CD4-positive, CD25-positive, alpha-beta regulatory T cell (primary cell): ENCODE data around the gene CC2D2A. TPM values are rescaled to one million over a fixed set of nuclear protein-coding genes. Genes with fewer than 3 reads are reported as not detected.

Source experiments
- ATAC-seq, 2 donors: fragments of 150-1000 bp; cut with Tn5 transposase; one replicate each; pipeline ENCODE4 v1.10.0; 2021; ENCODE audit warnings: low read depth in 2 of 2, moderate number of reproducible peaks in 2 of 2, moderate library complexity in 1 of 2
- DNase-seq, 3 donors: peaks; one replicate each; pipeline versions ENCODE4 v3.0.0 to v3.0.0-alpha.2; 2012 to 2022; ENCODE audit warnings: mixed read lengths in 1 of 3
- H3K27ac ChIP-seq: one replicate; pipeline ENCODE4 v1.7.0; 2013; ENCODE audit warnings: mild to moderate bottlenecking, low read length; ENCODE audit not compliant: insufficient read depth, poor library complexity, severe bottlenecking
- H3K27me3 ChIP-seq: one replicate; pipeline ENCODE4 v1.7.0; 2013; ENCODE audit warnings: low read length; ENCODE audit not compliant: control insufficient read depth, insufficient read depth
- H3K36me3 ChIP-seq: one replicate; pipeline ENCODE4 v1.7.0; 2013; ENCODE audit warnings: mild to moderate bottlenecking, low read length, moderate library complexity; ENCODE audit not compliant: control insufficient read depth, insufficient read depth
- H3K4me1 ChIP-seq: 2 replicates; pipeline ENCODE4 v1.7.0; 2013; ENCODE audit warnings: mild to moderate bottlenecking, low read length; ENCODE audit not compliant: insufficient read depth, control insufficient read depth, poor library complexity, severe bottlenecking
- H3K4me3 ChIP-seq: one replicate; pipeline ENCODE4 v1.7.0; 2013; ENCODE audit warnings: low read depth, mild to moderate bottlenecking, low read length, moderate library complexity
- H3K9me3 ChIP-seq, 2 experiments: 1 replicate in 1 of 2; 2 replicates in 1 of 2; pipeline ENCODE4 v1.7.0; 2013; ENCODE audit warnings: low read length in 2 of 2, mild to moderate bottlenecking in 1 of 2, moderate library complexity in 1 of 2; ENCODE audit not compliant: control insufficient read depth in 2 of 2
- H3K27ac Mint-ChIP-seq, 3 donors: one replicate each; pipeline ENCODE4 v1.8.0; 2020 to 2022; ENCODE audit warnings: mild to moderate bottlenecking in 3 of 3, mixed read lengths in 3 of 3, moderate library complexity in 2 of 3
- H3K27me3 Mint-ChIP-seq: one replicate; pipeline ENCODE4 v1.8.0; 2022; ENCODE audit warnings: mild to moderate bottlenecking, mixed read lengths
- H3K36me3 Mint-ChIP-seq: one replicate; pipeline ENCODE4 v1.8.0; 2020; ENCODE audit warnings: mixed read lengths
- H3K4me1 Mint-ChIP-seq, 4 donors: one replicate each; pipeline ENCODE4 v1.8.0; 2020 to 2022; ENCODE audit warnings: mixed read lengths in 4 of 4, mild to moderate bottlenecking in 1 of 4
- H3K4me3 Mint-ChIP-seq, 4 donors: one replicate each; pipeline ENCODE4 v1.8.0; 2020 to 2022; ENCODE audit warnings: mild to moderate bottlenecking in 4 of 4, mixed read lengths in 4 of 4, moderate library complexity in 3 of 4
- H3K9me3 Mint-ChIP-seq, 7 donors: one replicate each; pipeline ENCODE4 v1.8.0; 2020 to 2022; ENCODE audit warnings: mixed read lengths in 7 of 7, mild to moderate bottlenecking in 3 of 7, moderate library complexity in 2 of 7
- polyA plus RNA-seq, 4 donors: library from polyadenylated mRNA; unstranded; fragments of 300-500 nt; fragmentation: Illumina TruSeq; gene quantifications; one replicate each; pipeline ENCODE4 v1.2.3, GENCODE V29; 2021
- total RNA-seq: library from RNA; stranded (reverse); gene quantifications from one replicate; pipeline ENCODE4 v1.2.3, GENCODE V29; 2022

CC2D2A gene
- total and polyA plus RNA-seq, 5 donors from 2014 or later: 0.09 to 0.64 (median 0.50) TPM; not detected in 1

DNA sequence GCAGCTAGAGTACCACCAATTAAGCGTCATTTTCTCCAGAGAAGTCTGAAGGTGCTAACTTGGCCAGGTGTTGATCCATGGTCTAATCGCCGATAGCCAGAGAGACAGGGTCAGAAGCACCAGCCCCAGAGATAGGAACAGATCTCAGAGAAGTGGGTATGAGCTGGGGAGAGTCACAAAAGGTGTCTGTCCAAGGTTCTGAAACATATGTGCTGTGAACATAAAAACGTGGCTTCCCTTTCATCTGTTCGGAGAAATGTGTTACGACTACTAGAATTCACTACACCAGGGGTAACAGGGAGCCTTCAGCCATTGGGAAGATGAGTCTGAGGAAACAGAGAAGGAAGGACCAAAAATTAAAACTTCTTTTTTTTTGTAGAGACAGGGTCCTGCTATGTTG lies 94.2 kb downstream of the CC2D2A start:
- no peak for ATAC-seq
- Mint-ChIP-seq H3K27ac (no peak overlapping the region), H3K9me3 (no peaks in the 10 kb centered on the region), H3K36me3 (peaks cover 41% of the 10 kb centered on the region), H3K4me3 (no peak overlapping the region), H3K27me3 (no peaks in the 10 kb centered on the region), H3K4me1 (no peaks in the 10 kb centered on the region)
- no peak overlapping the region for H3K4me3 ChIP-seq
- H3K36me3 ChIP-seq: peaks cover 3% of the 10 kb centered on the region
- no peaks in the 10 kb centered on the region for H3K27me3 ChIP-seq
- H3K4me1 ChIP-seq: no peaks in the 10 kb centered on the region
- H3K9me3 ChIP-seq: no peaks in the 10 kb centered on the region
- DNase-seq: no peak
- H3K27ac ChIP-seq: no peak overlapping the region

DNA sequence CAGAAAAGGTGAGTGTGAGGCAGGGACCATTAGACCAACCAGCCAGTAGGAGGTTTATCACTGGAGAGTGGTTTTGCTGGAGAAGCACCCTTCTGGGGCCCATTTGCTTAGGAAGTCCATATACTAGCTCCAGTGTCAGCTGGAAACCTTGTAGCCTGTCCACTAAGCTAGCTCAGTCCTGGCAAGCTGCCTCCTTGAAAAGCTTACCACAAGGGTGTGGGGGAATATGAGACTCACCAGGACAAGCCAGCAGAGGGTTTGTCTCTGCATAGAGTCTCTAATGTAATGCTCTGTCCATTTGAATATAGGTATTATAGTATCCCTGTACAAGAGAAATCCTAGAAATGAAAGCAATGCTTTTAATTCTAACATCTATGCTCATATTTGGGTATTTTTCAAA lies 99.1 kb downstream of the CC2D2A start:
- ATAC-seq (no peak), DNase-seq (no peak)
- H3K27me3 Mint-ChIP-seq: no peaks in the 10 kb centered on the region
- H3K9me3 Mint-ChIP-seq: no peaks in the 10 kb centered on the region
- no peak overlapping the region for H3K4me3 Mint-ChIP-seq
- H3K36me3 ChIP-seq: peaks cover 5% of the 10 kb centered on the region
- peaks cover 39% of the 10 kb centered on the region for H3K36me3 Mint-ChIP-seq
- H3K4me3 ChIP-seq: no peak overlapping the region
- no peak overlapping the region for H3K27ac ChIP-seq
- no peak overlapping the region for H3K27ac Mint-ChIP-seq
- no peaks in the 10 kb centered on the region for H3K27me3 ChIP-seq
- H3K9me3 ChIP-seq: no peaks in the 10 kb centered on the region
- H3K4me1 ChIP-seq: no peaks in the 10 kb centered on the region
- no peaks in the 10 kb centered on the region for H3K4me1 Mint-ChIP-seq

DNA sequence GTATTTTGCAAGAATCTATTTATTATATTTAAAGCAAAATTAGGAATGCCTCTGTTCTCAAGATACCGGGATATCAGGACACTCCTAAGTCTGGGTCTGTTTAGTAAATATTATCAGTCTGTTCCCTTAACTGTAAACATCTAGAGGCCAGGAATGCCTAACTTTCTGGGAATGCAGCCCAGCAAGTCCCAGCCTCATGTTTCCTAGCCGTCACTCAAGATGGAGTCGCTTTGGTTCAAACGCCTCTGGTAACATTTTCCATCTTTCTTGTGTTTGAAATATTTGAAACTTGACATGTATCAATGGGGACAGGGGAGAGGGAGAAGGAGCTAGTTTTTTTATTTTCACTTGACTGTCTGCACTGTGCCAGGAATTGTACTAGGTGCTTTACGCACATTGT lies 100.1 kb downstream of the CC2D2A start:
- Histone ChIP-seq H3K4me1 (no peaks in the 10 kb centered on the region), H3K27me3 (no peaks in the 10 kb centered on the region), H3K27ac (no peak overlapping the region), H3K4me3 (no peak overlapping the region), H3K36me3 (peaks cover 4% of the 10 kb centered on the region), H3K9me3 (no peaks in the 10 kb centered on the region)
- Mint-ChIP-seq H3K36me3 (peaks cover 45% of the 10 kb centered on the region), H3K9me3 (peaks cover 0 to 1% (median 0%) of the 10 kb centered on the region in 7 donors), H3K4me3 (no peak overlapping the region), H3K27ac (no peak overlapping the region), H3K27me3 (no peaks in the 10 kb centered on the region), H3K4me1 (no peaks in the 10 kb centered on the region)
- DNase-seq (no peak), ATAC-seq (no peak)

DNA sequence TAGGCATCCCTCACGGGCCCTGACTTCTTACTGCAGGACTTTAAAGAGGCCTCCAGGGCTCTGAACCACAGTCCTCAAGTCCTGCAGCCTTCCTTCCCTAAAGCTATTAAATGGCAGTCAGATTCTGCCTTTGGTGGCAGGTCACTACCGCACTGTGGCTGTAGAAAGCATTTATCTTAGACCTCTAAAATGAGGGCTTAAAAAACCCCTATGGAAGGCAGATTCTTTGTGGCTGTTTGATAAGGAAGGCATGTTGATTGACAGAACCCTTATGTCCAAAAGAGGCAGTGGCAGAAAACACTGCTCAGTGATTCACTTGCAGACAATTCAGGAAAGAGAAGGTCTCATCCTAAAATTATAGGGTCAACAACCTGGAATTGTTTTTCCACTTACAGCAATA lies 106.3 kb downstream of the CC2D2A start:
- H3K4me3 Mint-ChIP-seq: no peak overlapping the region
- no peak overlapping the region for H3K27ac Mint-ChIP-seq
- no peaks in the 10 kb centered on the region for H3K4me1 Mint-ChIP-seq
- no peaks in the 10 kb centered on the region for H3K4me1 ChIP-seq
- H3K36me3 ChIP-seq: no peaks in the 10 kb centered on the region
- H3K9me3 Mint-ChIP-seq: peaks cover 0 to 1% (median 0%) of the 10 kb centered on the region in 7 donors
- ATAC-seq (no peak), DNase-seq (no peak)
- peaks cover 24% of the 10 kb centered on the region for H3K36me3 Mint-ChIP-seq
- no peaks in the 10 kb centered on the region for H3K27me3 ChIP-seq
- no peaks in the 10 kb centered on the region for H3K27me3 Mint-ChIP-seq
- H3K4me3 ChIP-seq: no peak overlapping the region
- H3K9me3 ChIP-seq: no peaks in the 10 kb centered on the region
- no peak overlapping the region for H3K27ac ChIP-seq

DNA sequence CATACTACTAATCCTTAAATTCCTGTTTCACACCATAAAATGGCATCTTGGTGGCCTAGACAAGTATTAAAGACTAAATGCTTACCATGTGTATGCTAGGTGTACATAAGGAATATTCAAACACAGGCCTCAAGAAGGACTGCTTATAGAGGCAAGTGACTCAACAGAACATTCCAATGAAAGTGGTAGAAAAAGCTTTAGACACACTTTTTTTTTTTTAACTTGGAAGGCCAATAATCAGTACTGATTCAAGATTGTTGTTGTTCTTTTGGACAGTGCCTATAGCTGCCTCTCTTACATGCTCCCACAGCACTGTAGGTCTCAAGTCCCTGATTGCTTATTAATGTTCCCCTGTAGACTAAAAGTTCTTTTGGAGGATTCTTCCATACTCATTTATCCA lies 107.8 kb downstream of the CC2D2A start:
- Mint-ChIP-seq H3K27ac (no peak overlapping the region), H3K9me3 (peaks cover 0 to 1% (median 0%) of the 10 kb centered on the region in 7 donors), H3K36me3 (peaks cover 26% of the 10 kb centered on the region), H3K27me3 (no peaks in the 10 kb centered on the region), H3K4me3 (no peak overlapping the region), H3K4me1 (no peaks in the 10 kb centered on the region)
- Histone ChIP-seq H3K4me3 (no peak overlapping the region), H3K36me3 (no peaks in the 10 kb centered on the region), H3K27me3 (no peaks in the 10 kb centered on the region), H3K4me1 (no peaks in the 10 kb centered on the region), H3K9me3 (no peaks in the 10 kb centered on the region), H3K27ac (no peak overlapping the region)
- DNase-seq (no peak), ATAC-seq (no peak)

DNA sequence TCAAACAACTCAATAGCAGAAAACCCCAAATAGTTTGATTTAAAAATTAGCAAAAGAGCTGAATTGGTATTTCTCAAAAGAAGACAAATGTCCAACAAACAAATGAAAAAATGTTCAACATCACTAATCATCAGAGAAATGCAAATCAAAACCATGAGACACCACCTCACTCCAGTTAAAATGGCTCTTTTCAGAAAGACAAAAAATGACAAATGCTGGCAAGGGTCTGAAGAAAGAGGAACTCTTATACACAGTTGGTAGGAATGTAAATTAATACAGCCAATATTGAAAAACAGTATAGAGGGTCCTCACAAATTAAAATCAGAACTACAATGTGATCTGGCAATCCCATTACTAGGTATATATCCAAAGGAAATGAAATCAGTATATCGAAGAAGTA lies 115.1 kb downstream of the CC2D2A start:
- no peak overlapping the region for H3K27ac Mint-ChIP-seq
- Histone ChIP-seq H3K9me3 (no peaks in the 10 kb centered on the region), H3K27ac (no peak overlapping the region), H3K36me3 (no peaks in the 10 kb centered on the region), H3K27me3 (no peaks in the 10 kb centered on the region), H3K4me3 (no peak overlapping the region), H3K4me1 (no peaks in the 10 kb centered on the region)
- peaks cover 0 to 7% (median 0%) of the 10 kb centered on the region in 4 donors for H3K4me1 Mint-ChIP-seq
- no peak overlapping the region for H3K4me3 Mint-ChIP-seq
- no peak for ATAC-seq
- peaks cover 12% of the 10 kb centered on the region for H3K36me3 Mint-ChIP-seq
- DNase-seq: no peak
- H3K9me3 Mint-ChIP-seq: no peaks in the 10 kb centered on the region
- no peaks in the 10 kb centered on the region for H3K27me3 Mint-ChIP-seq

DNA sequence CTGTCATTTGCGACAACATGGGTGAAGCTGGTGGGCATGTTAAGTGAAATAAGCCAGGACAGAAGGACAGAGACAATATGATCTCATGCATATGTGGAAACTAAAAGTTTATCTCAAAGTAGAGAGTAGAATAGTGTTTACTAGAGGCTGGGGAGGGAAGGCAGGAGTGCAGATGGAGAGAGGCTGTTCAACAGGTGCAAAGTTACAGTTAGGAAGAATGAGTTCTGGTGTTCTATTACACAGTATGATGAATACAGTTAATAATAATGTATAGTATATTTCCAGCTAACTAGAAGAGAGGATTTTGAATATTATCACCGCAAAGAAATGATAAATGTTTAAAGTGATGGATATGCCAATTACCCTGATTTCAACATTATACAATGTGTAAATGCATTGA lies 115.6 kb downstream of the CC2D2A start:
- Mint-ChIP-seq H3K4me3 (no peak overlapping the region), H3K36me3 (peaks cover 12% of the 10 kb centered on the region), H3K4me1 (peaks cover 0 to 7% (median 0%) of the 10 kb centered on the region in 4 donors), H3K27ac (no peak overlapping the region), H3K27me3 (no peaks in the 10 kb centered on the region), H3K9me3 (no peaks in the 10 kb centered on the region)
- DNase-seq: no peak
- H3K36me3 ChIP-seq: no peaks in the 10 kb centered on the region
- ATAC-seq: no peak
- H3K4me1 ChIP-seq: no peaks in the 10 kb centered on the region
- no peak overlapping the region for H3K4me3 ChIP-seq
- no peaks in the 10 kb centered on the region for H3K9me3 ChIP-seq
- no peaks in the 10 kb centered on the region for H3K27me3 ChIP-seq
- no peak overlapping the region for H3K27ac ChIP-seq

DNA sequence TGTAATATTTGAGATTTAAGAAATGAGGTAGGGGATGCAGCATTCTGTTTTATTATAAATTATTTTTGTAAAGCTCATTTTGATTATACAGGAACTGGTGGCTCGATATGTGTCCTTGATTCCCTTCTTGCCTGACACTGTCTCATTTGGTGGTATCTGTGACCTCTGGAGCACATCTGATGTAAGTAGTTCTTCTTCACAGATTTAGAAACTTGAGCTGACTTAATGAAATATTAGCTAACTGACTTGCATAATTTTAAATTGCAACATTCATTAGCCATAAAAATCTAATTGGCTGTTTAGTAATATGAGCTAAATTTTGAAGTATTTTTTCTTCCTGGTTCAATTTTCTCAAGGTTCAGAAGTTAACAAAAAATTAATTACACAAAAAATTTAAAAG lies 116.4 kb downstream of the CC2D2A start:
- H3K36me3 ChIP-seq: no peaks in the 10 kb centered on the region
- ATAC-seq (no peak), DNase-seq (no peak)
- no peak overlapping the region for H3K4me3 Mint-ChIP-seq
- peaks cover 12% of the 10 kb centered on the region for H3K36me3 Mint-ChIP-seq
- H3K27me3 Mint-ChIP-seq: no peaks in the 10 kb centered on the region
- no peak overlapping the region for H3K27ac Mint-ChIP-seq
- H3K9me3 Mint-ChIP-seq: no peaks in the 10 kb centered on the region
- no peak overlapping the region for H3K4me3 ChIP-seq
- H3K4me1 Mint-ChIP-seq: peaks cover 0 to 7% (median 0%) of the 10 kb centered on the region in 4 donors
- no peak overlapping the region for H3K27ac ChIP-seq
- H3K27me3 ChIP-seq: no peaks in the 10 kb centered on the region
- H3K4me1 ChIP-seq: no peaks in the 10 kb centered on the region
- no peaks in the 10 kb centered on the region for H3K9me3 ChIP-seq
